ENCODE measurements around the gene NCK2. TPM values are rescaled to one million over a fixed set of nuclear protein-coding genes. Genes with fewer than 3 reads are reported as not detected.

NCK2 gene
- total and polyA plus RNA-seq, 9 of the 15 experiments (the other 6 are each of a cell fraction or from before 2014, with no cell fraction given): 0.90 to 27.9 (median 15.9) TPM

DNA sequence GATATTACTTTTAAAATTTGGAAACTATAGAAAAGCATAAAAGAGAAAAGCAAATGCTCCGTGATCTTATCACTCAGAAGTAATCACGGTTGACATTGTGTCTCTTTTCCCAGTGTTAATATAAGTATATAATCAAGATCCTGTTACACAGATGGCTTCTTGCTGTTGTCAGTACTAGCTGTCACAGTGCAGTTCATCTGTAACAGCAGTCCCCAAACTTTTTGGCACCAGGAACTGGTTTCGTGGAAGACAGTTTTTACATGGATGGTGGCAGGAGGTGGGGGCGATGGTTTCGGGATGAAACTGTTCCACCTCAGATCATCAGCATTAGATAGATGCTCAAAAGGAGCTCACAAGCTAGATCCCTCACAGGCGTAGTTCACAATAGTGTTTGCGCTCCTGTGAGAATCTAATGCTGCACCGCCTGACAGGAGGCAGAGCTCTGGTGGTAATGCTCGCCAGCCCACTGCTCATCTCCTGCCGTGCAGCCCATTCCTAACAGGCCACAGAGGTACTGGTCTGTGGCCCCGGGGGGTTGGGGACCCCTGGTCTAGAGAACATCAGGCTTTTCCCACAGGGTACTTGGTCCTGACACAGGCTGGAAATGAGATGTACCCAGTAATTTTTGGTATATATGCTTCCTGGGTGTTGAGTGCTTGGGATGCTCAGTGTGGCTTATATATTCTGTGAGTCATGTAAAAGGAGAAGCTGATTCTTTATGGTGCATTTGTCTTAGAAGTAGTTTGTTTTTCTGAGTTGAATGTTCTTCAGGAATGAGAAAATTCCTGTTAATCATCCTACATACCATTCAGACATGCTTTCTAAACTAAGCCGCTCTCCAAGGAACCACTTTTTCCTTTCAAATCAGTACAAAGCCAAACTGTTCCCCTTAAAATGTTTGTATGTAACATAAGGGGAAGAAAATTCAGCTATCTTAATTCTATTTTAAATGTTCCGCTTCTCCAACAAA, 121.8 kb downstream of the NCK2 start (continued):
- TF ChIP-seq HNRNPH1 (optimal IDR thresholded peaks at IDR 0.05; ENCODE audit: low read depth, low read length): no peak
- no peak for TF ChIP-seq EWSR1 (IDR thresholded peaks at IDR 0.05; ENCODE audit: borderline replicate concordance, low read depth, partially characterized antibody)

DNA sequence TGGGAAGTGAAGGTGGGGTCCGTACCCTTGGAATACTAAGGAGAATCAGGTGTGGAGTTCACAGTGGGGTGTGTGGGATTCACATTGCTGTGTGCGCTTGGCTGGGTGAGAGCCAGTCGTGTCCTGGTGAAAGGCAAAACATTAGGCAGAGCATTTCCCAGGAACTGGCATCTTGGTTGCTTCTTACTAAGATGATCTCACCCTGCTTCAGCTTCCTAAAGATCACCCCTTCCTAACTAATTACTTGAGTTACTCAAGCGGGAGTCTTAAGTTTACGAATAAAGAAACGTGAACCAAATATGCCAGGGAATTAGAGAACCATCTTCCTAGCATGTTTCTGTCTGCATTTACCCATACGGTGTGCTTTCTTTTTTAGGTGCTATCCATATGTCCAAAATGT, 122.9 kb downstream of the NCK2 start:
- POLR2A ChIA-PET: no interaction called here
- in situ Hi-C loops (cut with MboI) (no loop called here), intact Hi-C loops (cut with micrococcal nuclease) (no loop called here)
- H3K27me3 ChIP-seq (ENCODE audit: control insufficient read depth in 2 of 2, insufficient read depth in 2 of 2, low read length in 2 of 2): no peaks in the 10 kb centered on the region
- FAIRE-seq (no peak), DNase-seq (ENCODE audit: extremely low read depth in 1 of 4, low spot score in 3 of 4) (no peak), ATAC-seq (no peak)
- no peak overlapping the region for H3K4me2 ChIP-seq (ENCODE audit: insufficient read depth, low read length)
- peaks cover 4% of the 10 kb centered on the region; the same call in 1 of the 3 replicates for H3K79me2 ChIP-seq (ENCODE audit: control insufficient read depth, insufficient read depth, low read length)
- no peak overlapping the region for H3K27ac ChIP-seq (ENCODE audit: extremely low read depth, low read depth, low read length)
- H3K9me1 ChIP-seq (ENCODE audit: control insufficient read depth, insufficient read depth, low read length): no peaks in the 10 kb centered on the region
- CTCF ChIA-PET (ENCODE audit: low intra/inter-chr PET ratio): no interaction called here
- H4K20me1 ChIP-seq (replicated peaks; ENCODE audit: control insufficient read depth, insufficient read depth, low read length): peaks cover 8% of the 10 kb centered on the region
- no peak overlapping the region for H3K4me3 ChIP-seq
- H3K4me1 ChIP-seq (replicated peaks in 1 of 2; ENCODE audit: control insufficient read depth in 2 of 2, insufficient read depth in 2 of 2, low read length in 2 of 2): peaks cover 0 to 3% of the 10 kb centered on the region in 2 experiments; a peak in 1 of 5 replicates
- no peaks in the 10 kb centered on the region for H3K36me3 ChIP-seq (ENCODE audit: control insufficient read depth, insufficient read depth, low read length)
- no TSS peak for BruUV-seq (replicated peaks)
- 76% methylated on average over 7 of the region's 7 CpGs for WGBS (ENCODE audit: insufficient coverage, low coverage, missing lambda C conversion rate)
- no peak overlapping the region for H2AFZ ChIP-seq (ENCODE audit: low read depth, low read length)
- no peaks in the 10 kb centered on the region for H3K9me3 ChIP-seq (replicated peaks; ENCODE audit: control insufficient read depth, insufficient read depth, low read depth, low read length)
- no peak overlapping the region for H3K9ac ChIP-seq (ENCODE audit: insufficient read depth in 1 of 2, low read depth in 2 of 2, low read length in 2 of 2)
- TF ChIP-seq ZNF184 (CRISPR knock-in tag; IDR thresholded peaks at IDR 0.05) (no peak), ZNF431 (CRISPR knock-in tag; IDR thresholded peaks at IDR 0.05) (no peak), TEAD4 (IDR thresholded peaks at IDR 0.05; ENCODE audit: low read length) (no peak), TEAD4 (CRISPR knock-in tag; IDR thresholded peaks at IDR 0.05; ENCODE audit: borderline replicate concordance) (no peak), MCM5 (IDR thresholded peaks at IDR 0.05; ENCODE audit: low read depth) (no peak), SMARCE1 (IDR thresholded peaks at IDR 0.05) (no peak), GABPB2 (CRISPR knock-in tag; conservative IDR thresholded peaks at IDR 0.05) (no peak), HDAC1 (IDR thresholded peaks at IDR 0.05) (no peak), RHOXF2B (CRISPR knock-in tag; conservative IDR thresholded peaks at IDR 0.05) (no peak), SRSF1 (IDR thresholded peaks at IDR 0.05; ENCODE audit: low read depth, low read length) (no peak), BACH1 (tag; IDR thresholded peaks at IDR 0.05) (no peak), BDP1 (IDR thresholded peaks at IDR 0.05; ENCODE audit: insufficient read depth, insufficient read length) (no peak)
- TF ChIP-seq, protein P1, sequence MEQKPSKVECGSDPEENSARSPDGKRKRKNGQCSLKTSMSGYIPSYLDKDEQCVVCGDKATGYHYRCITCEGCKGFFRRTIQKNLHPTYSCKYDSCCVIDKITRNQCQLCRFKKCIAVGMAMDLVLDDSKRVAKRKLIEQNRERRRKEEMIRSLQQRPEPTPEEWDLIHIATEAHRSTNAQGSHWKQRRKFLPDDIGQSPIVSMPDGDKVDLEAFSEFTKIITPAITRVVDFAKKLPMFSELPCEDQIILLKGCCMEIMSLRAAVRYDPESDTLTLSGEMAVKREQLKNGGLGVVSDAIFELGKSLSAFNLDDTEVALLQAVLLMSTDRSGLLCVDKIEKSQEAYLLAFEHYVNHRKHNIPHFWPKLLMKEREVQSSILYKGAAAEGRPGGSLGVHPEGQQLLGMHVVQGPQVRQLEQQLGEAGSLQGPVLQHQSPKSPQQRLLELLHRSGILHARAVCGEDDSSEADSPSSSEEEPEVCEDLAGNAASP (IDR thresholded peaks at IDR 0.05): no peak
- TF ChIP-seq, protein P2, sequence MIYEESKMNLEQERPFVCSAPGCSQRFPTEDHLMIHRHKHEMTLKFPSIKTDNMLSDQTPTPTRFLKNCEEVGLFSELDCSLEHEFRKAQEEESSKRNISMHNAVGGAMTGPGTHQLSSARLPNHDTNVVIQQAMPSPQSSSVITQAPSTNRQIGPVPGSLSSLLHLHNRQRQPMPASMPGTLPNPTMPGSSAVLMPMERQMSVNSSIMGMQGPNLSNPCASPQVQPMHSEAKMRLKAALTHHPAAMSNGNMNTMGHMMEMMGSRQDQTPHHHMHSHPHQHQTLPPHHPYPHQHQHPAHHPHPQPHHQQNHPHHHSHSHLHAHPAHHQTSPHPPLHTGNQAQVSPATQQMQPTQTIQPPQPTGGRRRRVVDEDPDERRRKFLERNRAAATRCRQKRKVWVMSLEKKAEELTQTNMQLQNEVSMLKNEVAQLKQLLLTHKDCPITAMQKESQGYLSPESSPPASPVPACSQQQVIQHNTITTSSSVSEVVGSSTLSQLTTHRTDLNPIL (CRISPR knock-in tag; IDR thresholded peaks at IDR 0.05): no peak

Measured in K562 (cell line).